ENCODE data around the gene TBC1D19.

The TBC1D19 gene

DNA sequence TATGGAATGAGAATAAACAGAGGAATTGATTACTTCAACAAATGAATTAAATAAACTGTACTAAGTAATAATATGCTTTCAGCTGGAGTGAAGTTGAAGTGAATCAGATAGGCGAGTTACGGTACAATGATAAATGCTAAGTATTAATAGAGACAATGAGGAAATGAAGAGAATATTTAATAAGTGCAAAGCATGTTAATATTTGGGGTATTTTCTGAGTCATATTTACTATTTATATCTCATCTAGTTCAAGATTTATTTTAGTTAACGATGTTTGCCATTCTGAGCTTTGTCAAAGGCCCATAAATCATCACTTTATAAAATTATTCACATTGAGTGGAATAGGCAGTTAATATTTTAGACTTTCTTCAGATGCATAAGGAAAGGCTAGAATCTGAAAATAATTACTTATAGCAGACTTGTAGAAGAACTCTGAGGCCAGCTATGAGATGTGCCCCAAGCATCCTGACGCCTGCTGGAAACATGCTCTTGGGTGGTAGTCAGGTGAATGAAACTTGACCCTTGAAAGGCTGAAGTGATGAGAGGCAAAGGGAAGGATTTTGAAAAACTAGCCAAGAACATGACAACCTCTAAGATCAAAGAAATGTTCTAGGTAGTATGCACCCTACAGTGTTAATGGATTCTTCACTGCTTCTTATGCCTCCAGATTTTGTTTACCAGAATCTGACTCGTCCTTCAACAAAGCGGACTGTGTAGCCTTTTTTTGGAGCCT is 142.9 kb downstream of the TBC1D19 start:
- in situ Hi-C loops (cut with MboI; ENCODE audit: low sequenced_read_pairs), result no loop called here

DNA sequence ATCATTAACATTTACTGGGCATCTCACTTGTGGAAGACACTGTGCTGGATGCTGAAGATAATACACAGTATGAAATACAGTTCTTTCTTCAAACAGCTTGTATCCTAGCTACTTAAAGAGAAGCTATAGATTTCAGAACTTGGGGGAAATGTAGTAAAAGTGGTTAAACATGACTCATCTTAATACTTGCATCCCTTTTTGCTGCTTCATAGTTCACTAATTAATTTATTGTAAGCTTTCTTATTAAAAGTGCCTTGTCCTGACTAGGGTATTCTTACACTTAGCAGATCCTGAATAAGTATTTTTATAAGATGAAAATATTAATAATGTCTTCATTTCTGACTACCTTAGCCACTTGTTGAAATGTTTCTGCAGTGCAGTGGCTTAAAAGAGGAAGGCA is 144.0 kb downstream of the TBC1D19 start:
- in situ Hi-C loops (cut with MboI; ENCODE audit: low sequenced_read_pairs), result no loop called here

DNA sequence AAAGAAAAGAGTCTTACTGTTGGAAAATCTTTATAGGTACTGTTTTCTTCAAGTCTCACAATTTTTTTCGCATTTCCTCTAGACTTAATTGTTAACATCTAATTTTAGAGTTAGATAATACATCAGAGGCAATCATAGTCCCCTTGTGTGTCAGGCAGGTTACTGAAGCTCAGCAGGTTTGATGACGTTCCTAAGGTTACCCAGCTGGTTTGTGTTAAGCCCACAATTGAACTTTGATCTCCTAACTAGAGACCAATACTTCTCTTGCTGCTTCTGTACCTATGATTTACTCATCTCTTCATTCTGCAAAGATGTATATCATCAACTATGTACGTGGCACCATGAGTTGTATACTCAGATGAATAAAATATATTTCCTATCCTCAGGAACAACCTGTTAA is 145.1 kb downstream of the TBC1D19 start:
- in situ Hi-C loops (cut with MboI; ENCODE audit: low sequenced_read_pairs), result no loop called here

DNA sequence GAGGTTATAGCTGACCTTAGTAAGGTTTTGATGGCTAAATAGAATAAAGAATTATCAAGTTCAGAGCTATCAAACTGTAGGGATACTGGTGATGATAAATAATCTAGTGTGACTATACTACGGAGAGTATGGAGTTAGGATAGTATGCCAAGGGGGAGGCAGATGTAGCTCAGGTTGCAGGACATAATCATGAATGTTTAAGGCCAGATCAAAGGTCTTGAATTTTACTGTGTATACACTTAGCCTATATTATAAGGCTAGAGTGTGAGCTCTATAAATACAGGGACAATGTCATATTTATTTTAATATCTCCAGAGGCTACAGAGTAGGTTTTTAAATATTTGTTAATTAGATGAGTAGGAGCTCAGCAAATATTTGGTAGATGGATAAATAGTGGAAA is 145.7 kb downstream of the TBC1D19 start:
- in situ Hi-C loops (cut with MboI; ENCODE audit: low sequenced_read_pairs), result no loop called here

DNA sequence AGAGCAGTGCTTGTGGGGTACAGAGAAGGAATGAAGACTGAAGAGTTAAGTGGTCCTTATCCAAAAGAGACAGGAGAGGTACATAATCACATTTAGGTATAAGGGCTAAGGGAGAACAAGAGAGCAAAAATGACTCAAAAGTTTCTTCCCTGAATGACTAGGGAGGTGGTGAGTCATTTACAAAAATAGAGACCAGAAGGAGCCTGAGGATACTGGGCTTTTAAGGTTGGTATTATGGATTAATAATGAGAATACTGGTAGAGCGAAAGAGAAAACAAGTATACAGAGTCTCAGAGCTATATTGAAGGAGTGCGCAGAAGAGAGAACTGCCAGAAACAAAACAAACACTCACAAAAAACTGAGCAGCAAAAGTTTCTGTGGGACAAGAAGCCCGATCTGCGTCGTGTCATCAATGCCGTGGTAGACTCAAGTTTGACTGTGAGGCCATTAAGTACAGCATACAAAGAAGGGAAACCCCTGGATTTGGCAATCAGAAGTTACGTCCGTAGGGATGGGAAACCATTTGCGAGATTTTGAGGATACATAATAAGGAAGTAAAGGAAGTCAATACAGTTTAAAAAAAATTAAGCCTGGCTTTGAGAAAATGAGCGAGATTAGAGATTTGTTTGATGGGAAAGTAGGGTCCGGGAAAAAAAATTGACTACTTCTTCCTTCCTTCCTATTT is 147.6 kb downstream of the TBC1D19 start:
- in situ Hi-C loops (cut with MboI; ENCODE audit: low sequenced_read_pairs), result no loop called here

DNA sequence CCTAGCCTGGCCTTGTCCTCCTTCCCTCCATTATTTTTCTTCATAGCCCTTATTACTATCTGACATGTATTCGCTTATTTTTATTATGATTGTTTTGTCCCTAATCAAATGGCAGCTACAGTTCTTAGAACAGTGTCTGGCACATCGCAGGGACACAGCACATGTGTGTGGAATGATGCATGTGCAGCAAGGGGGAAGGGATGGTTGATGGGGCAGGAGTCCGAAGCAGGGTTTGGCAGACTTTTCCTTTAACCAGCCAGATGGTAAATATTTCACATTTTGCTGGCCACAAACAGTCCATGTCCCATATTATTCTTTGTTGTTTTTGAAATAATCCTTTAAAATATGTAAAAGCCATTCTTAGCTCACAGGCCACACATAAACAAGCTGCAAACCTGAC is 148.5 kb downstream of the TBC1D19 start:
- in situ Hi-C loops (cut with MboI; ENCODE audit: low sequenced_read_pairs), result no loop called here

DNA sequence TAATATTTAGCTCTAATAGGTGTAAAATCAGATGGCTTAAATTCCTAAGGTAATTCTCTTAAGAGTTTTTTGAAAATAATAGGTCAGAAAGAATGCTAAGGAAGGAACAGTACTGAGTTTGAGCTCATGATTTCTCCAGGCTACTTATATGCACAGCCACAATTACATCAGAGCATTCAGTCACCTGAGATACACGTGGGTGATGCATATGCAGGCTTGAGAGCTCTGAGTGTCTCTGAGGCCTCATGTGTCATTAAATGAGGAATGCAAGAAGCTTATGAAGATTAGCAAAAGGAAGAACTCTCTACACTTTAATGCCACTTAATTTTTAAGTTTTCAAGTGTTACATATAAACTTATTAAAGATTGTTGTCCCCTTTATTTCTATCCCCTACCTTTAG is 152.7 kb downstream of the TBC1D19 start:
- in situ Hi-C loops (cut with MboI; ENCODE audit: low sequenced_read_pairs), result no loop called here

DNA sequence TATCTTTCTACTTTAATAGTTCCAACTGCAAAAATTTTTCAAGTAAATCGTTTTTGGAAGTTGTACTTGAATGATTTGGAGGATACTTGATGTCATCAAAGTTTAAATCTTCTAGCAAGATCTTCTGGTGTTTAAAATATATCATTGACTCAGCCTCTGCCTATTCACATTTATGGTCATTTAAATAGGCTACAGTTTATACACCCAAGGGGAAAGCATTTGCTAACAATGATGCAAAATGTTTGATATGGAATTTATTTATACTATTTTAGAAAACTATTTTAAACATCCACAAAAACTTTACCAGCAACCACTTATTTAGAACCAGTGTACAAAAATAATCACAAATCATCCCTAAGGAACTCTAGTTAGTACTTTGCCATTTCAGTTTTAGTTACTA is 153.5 kb downstream of the TBC1D19 start:
- in situ Hi-C loops (cut with MboI; ENCODE audit: low sequenced_read_pairs), result no loop called here

DNA sequence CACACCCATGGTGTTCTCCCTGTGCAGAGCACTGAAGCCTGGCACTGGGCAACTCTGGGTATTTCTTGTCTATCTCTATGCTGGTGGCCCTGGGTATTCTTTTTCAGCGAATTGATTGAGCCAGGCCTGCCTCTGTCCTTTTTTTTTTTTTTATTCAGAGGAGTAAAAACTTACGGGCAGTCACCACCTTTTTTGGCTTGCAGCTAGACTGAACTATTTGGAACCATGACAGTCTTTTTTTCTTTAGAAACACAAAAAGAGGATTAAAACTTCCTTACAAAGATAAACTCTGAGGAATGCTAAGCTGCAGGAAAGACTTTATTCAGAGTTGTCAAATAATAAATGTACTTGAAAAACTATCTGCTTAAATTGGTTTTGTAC is 157.6 kb downstream of the TBC1D19 start:
- in situ Hi-C loops (cut with MboI; ENCODE audit: low sequenced_read_pairs), result no loop called here

DNA sequence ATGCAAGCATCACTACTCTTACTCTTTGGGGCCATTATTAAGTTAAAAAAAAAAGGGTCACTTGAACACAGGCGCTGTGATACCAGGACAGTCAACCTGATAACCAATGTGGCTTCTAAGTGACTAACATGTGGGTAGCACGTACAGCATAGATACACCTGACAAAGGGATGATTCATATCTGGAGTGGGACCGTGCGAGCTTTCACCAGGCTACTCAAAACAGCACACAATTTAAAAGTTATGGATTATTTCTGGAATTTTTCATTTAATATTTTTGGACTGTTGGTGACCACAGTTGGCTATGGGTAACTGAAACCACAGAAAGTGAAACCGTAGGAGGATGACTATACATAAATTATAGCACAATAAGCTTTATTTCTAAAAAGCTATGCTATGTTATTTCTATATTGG is 162.9 kb downstream of the TBC1D19 start:
- in situ Hi-C loops (cut with MboI; ENCODE audit: low sequenced_read_pairs), result no loop called here

DNA sequence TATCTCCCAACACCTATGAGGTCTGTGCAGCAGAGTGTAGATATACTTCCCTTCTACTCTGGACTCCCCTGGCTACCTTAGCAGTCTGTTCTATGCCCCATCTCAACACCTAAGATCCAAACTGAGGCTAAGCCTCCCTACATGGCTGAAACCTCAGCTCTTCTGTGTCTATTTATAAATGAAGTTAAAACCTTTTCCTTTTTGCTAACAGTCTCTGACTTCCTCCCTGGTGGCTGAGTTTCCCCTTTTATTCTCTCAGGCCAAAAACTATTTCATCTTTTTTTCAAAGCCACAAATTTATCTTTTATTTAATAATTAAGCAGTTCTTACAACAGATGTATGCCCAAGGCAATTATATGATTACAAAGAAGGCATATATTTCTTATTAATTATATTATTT is 164.9 kb downstream of the TBC1D19 start:
- in situ Hi-C loops (cut with MboI; ENCODE audit: low sequenced_read_pairs), result no loop called here

DNA sequence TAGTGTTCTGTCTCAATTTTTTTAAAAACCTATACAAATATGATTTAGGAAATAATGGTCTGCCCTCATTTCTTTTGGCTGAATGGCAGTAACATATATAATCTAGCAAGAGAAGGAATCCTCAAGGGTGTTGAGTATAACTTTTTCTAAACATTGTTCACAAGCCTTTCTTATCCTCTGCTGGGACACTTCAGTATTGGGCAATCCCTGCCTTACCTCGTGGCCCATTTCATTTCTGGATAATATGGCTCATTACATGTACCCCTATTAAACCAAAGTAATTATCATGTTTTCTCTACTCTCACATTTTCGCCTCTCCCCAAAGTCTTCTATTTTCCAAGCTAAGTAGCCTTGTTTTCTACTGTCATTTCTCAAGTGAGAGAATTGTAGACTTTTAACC is 166.0 kb downstream of the TBC1D19 start:
- in situ Hi-C loops (cut with MboI; ENCODE audit: low sequenced_read_pairs), result no loop called here

DNA sequence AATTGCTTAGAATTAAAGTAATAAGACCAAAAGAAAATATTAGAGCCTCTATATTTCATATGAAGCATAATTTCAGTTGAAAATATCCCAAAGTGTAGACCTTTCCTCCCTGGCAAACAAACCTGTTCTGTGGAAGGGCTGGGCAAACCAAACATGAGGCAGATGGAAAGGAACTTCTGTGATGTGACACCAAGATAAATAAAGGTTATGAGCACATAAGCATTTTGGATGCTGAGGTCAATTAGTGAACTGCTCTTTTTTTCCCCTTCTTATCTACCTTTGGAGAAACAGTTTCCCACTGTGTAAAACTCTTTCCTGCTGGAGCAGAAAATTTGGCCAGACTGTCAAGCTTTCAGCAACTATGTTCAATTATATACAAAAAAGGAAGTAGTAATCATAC is 167.1 kb downstream of the TBC1D19 start:
- in situ Hi-C loops (cut with MboI; ENCODE audit: low sequenced_read_pairs), result no loop called here

DNA sequence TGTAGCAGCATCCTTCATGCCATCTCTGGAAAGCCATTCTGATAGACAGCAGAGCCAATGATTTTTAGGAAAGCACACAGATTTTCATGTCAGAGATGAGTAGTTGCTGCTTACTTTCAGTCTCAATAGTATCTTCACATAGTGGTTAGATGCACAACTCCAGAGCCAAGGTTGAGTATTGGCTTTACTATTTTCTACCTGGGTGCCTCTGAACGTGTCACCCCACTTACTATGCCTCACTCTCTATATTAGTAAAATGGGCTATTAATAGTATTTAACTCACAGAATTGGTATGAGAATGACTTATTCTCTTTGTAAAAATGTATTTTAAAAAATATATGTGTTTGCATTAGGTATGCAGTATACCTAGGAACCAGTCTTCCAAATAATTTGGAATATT is 168.0 kb downstream of the TBC1D19 start:
- in situ Hi-C loops (cut with MboI; ENCODE audit: low sequenced_read_pairs), result no loop called here

DNA sequence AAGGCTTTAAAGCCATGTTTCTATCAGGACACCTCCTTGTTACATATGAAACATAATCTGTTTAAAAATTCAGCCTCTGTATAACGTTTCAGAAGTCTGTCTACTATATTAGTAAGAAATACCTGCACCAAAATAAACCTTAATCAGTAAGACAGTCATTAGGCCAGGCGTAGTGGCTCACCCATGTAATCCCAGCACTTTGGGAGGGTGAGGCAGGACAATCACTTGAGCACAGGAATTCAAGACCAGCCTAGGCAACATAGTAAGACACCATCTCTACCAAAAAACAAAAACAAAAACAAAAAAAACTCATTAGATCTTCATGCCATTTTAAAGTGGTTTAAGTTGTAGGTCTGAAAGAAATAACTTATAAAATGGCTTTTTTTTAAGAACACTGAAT is 169.3 kb downstream of the TBC1D19 start:
- in situ Hi-C loops (cut with MboI; ENCODE audit: low sequenced_read_pairs), result no loop called here

DNA sequence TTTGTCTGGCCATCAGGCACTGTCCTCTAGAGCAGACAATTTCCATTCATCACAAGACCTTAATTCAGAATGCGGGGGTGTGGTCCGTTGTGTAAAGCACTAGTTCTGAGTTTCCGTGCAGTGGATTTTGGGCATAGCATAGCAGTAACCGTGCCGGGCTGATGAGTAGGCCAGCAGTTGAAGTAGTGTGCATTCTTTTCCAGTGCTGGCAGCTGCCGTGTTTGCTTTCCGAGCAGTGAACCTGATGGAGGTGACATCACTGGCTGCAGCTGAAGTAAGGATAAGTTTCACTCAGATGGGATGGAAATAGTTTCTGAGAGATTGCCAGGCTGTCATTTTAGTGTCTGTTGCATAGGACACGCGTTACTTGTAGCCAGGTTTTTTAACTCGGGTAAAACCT is 169.7 kb downstream of the TBC1D19 start:
- in situ Hi-C loops (cut with MboI; ENCODE audit: low sequenced_read_pairs), result no loop called here

DNA sequence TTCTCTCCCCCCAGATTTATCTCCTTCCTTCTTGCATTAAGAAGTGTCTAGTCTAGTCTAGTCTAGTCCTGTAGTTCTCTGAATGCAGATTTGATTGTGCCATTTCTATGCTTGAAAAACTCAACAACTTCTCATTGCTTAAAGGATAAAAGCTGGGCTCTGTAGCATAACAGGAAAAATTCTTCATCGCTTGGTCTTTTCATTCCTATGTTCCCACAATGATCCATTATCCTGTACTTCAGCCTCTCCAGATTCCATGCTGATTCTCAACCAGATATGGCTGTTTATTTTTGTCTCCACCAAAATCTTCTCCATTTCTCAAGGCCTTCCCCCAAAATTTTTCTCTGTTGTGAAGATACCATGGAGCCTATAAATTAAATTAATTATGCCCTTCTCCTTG is 173.9 kb downstream of the TBC1D19 start:
- in situ Hi-C loops (cut with MboI; ENCODE audit: low sequenced_read_pairs), result no loop called here

DNA sequence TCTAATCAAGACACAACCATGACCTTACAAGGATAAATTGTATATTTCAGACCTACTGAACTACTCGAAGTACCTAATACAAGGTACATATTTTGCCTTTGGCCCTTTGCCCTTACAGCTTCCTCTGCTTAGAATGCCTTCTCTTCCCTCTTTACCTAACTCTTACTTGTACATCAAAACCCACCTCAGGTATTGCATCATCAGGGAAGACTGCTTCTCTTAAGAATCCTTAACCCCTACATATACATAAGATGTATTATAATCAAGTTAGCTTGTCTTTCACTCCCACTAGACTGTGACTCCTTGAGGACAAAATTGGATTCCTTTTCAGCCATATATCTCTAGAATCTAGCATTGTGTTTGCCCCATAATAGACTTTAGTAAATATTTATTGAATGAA is 175.0 kb downstream of the TBC1D19 start:
- in situ Hi-C loops (cut with MboI; ENCODE audit: low sequenced_read_pairs), result no loop called here

DNA sequence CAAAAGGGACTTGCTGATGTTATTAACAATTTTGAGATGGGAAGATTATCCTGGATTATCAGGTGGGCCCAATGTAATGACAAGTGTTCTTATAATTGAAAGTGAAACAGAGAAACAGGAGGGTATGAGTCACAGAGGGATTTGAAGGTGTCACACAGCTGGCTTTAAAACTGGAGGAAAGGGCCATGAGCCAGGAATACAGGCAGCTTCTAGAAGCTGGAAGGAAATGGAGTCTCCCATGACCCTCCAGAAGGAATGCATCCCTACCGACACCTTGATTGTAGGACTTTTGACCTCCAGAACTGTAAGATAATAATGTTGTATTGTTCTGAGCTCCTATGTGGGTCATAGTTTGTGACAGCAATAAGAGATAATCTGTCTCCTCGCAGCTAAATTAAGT is 178.8 kb downstream of the TBC1D19 start:
- in situ Hi-C loops (cut with MboI; ENCODE audit: low sequenced_read_pairs), result no loop called here

DNA sequence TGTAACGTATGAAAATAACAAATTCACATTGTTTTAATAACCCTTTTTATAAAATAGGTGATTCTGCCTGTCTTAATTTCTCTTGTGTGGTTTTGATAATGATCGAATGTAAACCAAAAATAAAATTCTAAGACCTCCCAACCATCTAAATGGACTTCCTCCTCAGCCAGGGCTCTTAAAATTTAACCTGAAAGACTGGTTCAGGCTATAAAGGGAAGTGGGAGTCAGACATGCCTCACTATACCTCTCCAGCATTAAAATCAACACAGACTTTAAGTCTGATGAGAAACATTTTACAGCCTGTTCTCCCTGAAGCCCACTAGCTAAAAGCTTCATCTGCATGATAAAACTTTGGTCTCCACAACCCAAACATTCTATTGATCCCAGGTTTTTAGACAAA is 179.2 kb downstream of the TBC1D19 start:
- in situ Hi-C loops (cut with MboI; ENCODE audit: low sequenced_read_pairs), result no loop called here

DNA sequence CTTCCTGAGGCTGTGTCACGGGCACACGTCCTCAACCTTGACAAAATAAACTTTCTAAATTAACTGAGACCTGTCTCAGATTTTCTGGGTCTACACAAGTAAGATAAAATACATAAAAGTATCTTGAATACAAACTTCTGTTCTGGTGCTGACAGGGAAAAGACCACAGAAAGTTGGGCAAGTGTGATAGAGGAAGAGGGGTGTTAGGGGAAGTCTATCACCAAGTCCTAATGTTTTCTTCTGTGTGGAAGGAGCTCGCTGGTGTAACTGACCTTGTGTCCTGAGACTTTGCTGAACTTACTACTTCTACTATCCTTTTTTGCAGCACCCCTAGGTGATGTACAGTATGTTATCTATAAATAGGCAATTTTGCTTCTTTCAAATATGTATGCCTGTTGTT is 179.8 kb downstream of the TBC1D19 start:
- in situ Hi-C loops (cut with MboI; ENCODE audit: low sequenced_read_pairs), result no loop called here

DNA sequence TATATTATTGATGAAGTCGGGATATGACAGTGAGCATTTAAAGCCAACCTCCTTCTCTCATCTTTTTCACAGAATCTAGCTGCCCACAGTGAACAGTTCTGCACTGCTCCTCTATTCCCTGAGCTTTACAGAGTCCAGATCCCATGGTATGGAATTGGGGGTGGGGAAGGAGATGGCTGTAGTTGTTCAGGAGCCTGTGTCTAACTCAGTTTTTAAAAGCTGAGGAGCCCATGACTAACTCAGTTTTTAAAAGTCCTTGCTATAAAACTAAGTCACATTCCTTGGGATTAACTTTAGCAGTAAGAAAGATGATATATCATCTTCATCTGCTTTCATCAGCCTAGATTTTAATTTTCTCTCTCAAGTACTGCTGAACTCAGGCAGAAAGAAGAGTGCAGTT is 180.3 kb downstream of the TBC1D19 start:
- in situ Hi-C loops (cut with MboI; ENCODE audit: low sequenced_read_pairs), result no loop called here

DNA sequence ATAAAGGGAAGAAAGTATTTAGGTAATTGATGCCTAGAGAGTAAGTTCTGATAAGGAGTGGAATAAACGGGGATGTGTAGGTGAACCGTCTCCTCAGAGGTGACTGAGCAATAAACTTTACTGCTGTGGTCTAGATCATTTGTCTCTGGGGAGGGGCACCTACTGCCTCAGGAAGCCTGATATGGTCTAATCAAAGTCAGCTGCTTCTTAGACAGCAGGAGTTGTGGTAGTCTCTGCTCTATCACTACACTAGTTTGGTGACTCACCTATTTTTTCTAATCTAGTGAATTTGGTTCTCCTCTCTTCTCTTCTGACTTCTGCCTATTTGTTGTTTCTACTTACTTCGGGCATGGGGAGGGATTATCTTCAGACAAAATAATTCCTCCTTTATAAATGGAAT is 181.6 kb downstream of the TBC1D19 start:
- in situ Hi-C loops (cut with MboI; ENCODE audit: low sequenced_read_pairs), result no loop called here

Data from HL-60/S4 treated with retinoic acid at 250 ng/mL for 4 days and 3 days (cell line).